Gastrocnemius medialis (tissue), 4 donors: ENCODE measurements around the gene TEX14. TPM values are rescaled to one million over a fixed set of nuclear protein-coding genes. Genes with fewer than 3 reads are reported as not detected.
A peak's percentile ranks its signal among the peaks of the same experiment; 100 is the strongest.

Experiments
- ATAC-seq, 2 donors: fragments of 150-250 bp; one replicate each; pipeline ENCODE4 v1.9.1; 2016
- DNase-seq, 2 donors: peaks; one replicate each; pipeline ENCODE4 v3.0.0-alpha.2; 2019
- H3K27ac ChIP-seq, 4 donors: fragments of 200-600 bp; sonication (generic); 1 replicate in 1 of 4; 2 replicates in 3 of 4; pipeline ENCODE4 v1.5.1; 2016 to 2018; ENCODE audit warnings: mild to moderate bottlenecking in 2 of 4, moderate library complexity in 1 of 4
- H3K27me3 ChIP-seq, 3 donors: fragments of 200-600 bp; sonication (generic) in 2 of 3; 1 replicate in 1 of 3; 2 replicates in 2 of 3; pipeline versions ENCODE4 v1.5.1 to v1.6.0; 2016 to 2019; ENCODE audit warnings: mild to moderate bottlenecking in 1 of 3, moderate library complexity in 1 of 3
- H3K36me3 ChIP-seq, 2 donors: fragments of 200-600 bp; sonication (generic) in 1 of 2; one replicate each; pipeline ENCODE4 v1.5.1; 2017 to 2018
- H3K4me1 ChIP-seq, 2 donors: fragments of 200-600 bp; sonication (generic) in 1 of 2; one replicate each; pipeline ENCODE4 v1.5.1; 2016 to 2017; ENCODE audit warnings: mild to moderate bottlenecking in 2 of 2
- H3K4me3 ChIP-seq, 4 donors: fragments of 200-600 bp; sonication (generic) in 3 of 4; 1 replicate in 1 of 4; 2 replicates in 3 of 4; pipeline ENCODE4 v1.5.1; 2016 to 2019; ENCODE audit warnings: mild to moderate bottlenecking in 2 of 4
- H3K9me3 ChIP-seq, 3 donors: fragments of 200-600 bp; sonication (generic) in 2 of 3; 1 replicate in 1 of 3; 2 replicates in 2 of 3; pipeline ENCODE4 v1.5.1; 2016 to 2019
- CTCF ChIP-seq, 5 experiments: fragments of 450-650 bp in 3 of 5; fragments of 200-600 bp in 2 of 5; sonication (generic) in 2 of 5; IDR thresholded peaks in 4 of 5; conservative IDR thresholded peaks in 1 of 5; 1 replicate in 4 of 5; 2 replicates in 1 of 5; pipeline ENCODE4 v1.5.1; 2016 to 2019; ENCODE audit warnings: antibody characterized with exemption in 5 of 5, mild to moderate bottlenecking in 3 of 5, moderate library complexity in 3 of 5
- POLR2A ChIP-seq, 2 donors: fragments of 450-650 bp; IDR thresholded peaks; one replicate each; pipeline ENCODE4 v1.6.1; 2017; ENCODE audit warnings: antibody characterized with exemption in 2 of 2, mild to moderate bottlenecking in 2 of 2, moderate library complexity in 2 of 2
- in situ Hi-C, 4 donors: fragments of 200-750 bp; cut with MboI; loops; one replicate each; pipeline versions ENCODE4 v1.15.0 to v1.8.0; 2017; ENCODE audit warnings: low sequenced_read_pairs in 4 of 4
- intact Hi-C: fragments of 100-400 bp; cut with DNase I; formaldehyde crosslinking; loops from one replicate; pipeline ENCODE4 v1.15.1; 2023; ENCODE audit warnings: low total_unique reads
- total RNA-seq, 4 donors: library from RNA; depleted of rRNA; stranded (reverse); fragments of >200 nt; gene quantifications; one replicate each; pipeline versions ENCODE4 v1.1.0 to v1.2.3, GENCODE V29; 2016

Gene TEX14
- total RNA-seq, 4 donors from 2014 or later: not detected

- Histone ChIP-seq H3K4me1 (no peaks in the 10 kb centered on the region), H3K36me3 (no peaks in the 10 kb centered on the region), H3K9me3 (no peaks in the 10 kb centered on the region), H3K4me3 (no peak overlapping the region), H3K27me3 (no peaks in the 10 kb centered on the region), H3K27ac (no peak overlapping the region)
- intact Hi-C loops: no loop called here
- ATAC-seq (no peak), DNase-seq (no peak)
- in situ Hi-C loops: loop anchor here in 1 of 4 donors (25.0 kb wide), 1 partner anchor 435 kb away; no protein-coding TSS in a partner anchor
- TF ChIP-seq CTCF (IDR thresholded peaks at IDR 0.05 in 4 of 5, conservative IDR thresholded peaks at IDR 0.05 in 1 of 5): peak in 2 of 5 experiments; percentile 27 to 48
- no peak for TF ChIP-seq POLR2A (IDR thresholded peaks at IDR 0.05)
Measured at GRCh38 chr17:58577696-58578095, 114.1 kb downstream of the TEX14 start.

GRCh38 chr17:58576679-58577367 lies 115.0 kb downstream of the TEX14 start:
- Histone ChIP-seq H3K4me3 (no peak overlapping the region), H3K27me3 (no peaks in the 10 kb centered on the region), H3K4me1 (no peaks in the 10 kb centered on the region), H3K9me3 (no peaks in the 10 kb centered on the region), H3K36me3 (no peaks in the 10 kb centered on the region), H3K27ac (no peak overlapping the region)
- intact Hi-C loops (no loop called here), in situ Hi-C loops (loop anchor here in 1 of 4 donors (25.0 kb wide), 1 partner anchor 435 kb away; no protein-coding TSS in a partner anchor)
- no peak for TF ChIP-seq CTCF (IDR thresholded peaks at IDR 0.05 in 4 of 5, conservative IDR thresholded peaks at IDR 0.05 in 1 of 5)
- no peak for TF ChIP-seq POLR2A (IDR thresholded peaks at IDR 0.05)
- peak in 1 of 2 donors; percentile 58 for ATAC-seq
- no peak for DNase-seq

- DNase-seq (no peak), ATAC-seq (no peak)
- Histone ChIP-seq H3K36me3 (no peaks in the 10 kb centered on the region), H3K4me3 (no peak overlapping the region), H3K27me3 (no peaks in the 10 kb centered on the region), H3K4me1 (no peaks in the 10 kb centered on the region), H3K27ac (no peak overlapping the region), H3K9me3 (no peaks in the 10 kb centered on the region)
- intact Hi-C loops: no loop called here
- in situ Hi-C loops: loop anchor here in 1 of 4 donors (25.0 kb wide), 1 partner anchor 437 kb away; no protein-coding TSS in a partner anchor
- TF ChIP-seq POLR2A (IDR thresholded peaks at IDR 0.05) (no peak), CTCF (IDR thresholded peaks at IDR 0.05 in 4 of 5, conservative IDR thresholded peaks at IDR 0.05 in 1 of 5) (no peak)
Measured at GRCh38 chr17:58575511-58575910, 116.3 kb downstream of the TEX14 start.

GRCh38 chr17:58574025-58574424 lies 117.8 kb downstream of the TEX14 start:
- no peak for TF ChIP-seq POLR2A (IDR thresholded peaks at IDR 0.05)
- no peak for TF ChIP-seq CTCF (IDR thresholded peaks at IDR 0.05 in 4 of 5, conservative IDR thresholded peaks at IDR 0.05 in 1 of 5)
- in situ Hi-C loops (no loop called here), intact Hi-C loops (no loop called here)
- Histone ChIP-seq H3K36me3 (no peaks in the 10 kb centered on the region), H3K9me3 (no peaks in the 10 kb centered on the region), H3K4me3 (no peak overlapping the region), H3K27me3 (no peaks in the 10 kb centered on the region), H3K27ac (no peak overlapping the region), H3K4me1 (no peaks in the 10 kb centered on the region)
- no peak for ATAC-seq
- DNase-seq: no peak
